Activated CD4-positive, alpha-beta T cell treated with anti-CD3 and anti-CD28 coated beads, Interleukin-2, amount 10 ng/mL, durations not matched to agents 7 days and 5 days (primary cell): ENCODE data around the gene LYRM1. TPM values are rescaled to one million over a fixed set of nuclear protein-coding genes. Genes with fewer than 3 reads are reported as not detected.

ENCODE experiments used
- CTCF ChIA-PET: fragments of 350-600 bp; sonication (Branson Sonifier 250); formaldehyde crosslinking; loops from one replicate; lab custom pipeline; 2021; ENCODE audit warnings: antibody characterized with exemption; lab: Charles Lee
- POLR2A ChIA-PET: fragments of 350-600 bp; sonication (Branson Sonifier 250); formaldehyde crosslinking; loops from one replicate; lab custom pipeline; 2021; ENCODE audit warnings: antibody characterized with exemption; lab: Charles Lee
- DNase-seq: peaks from one replicate; pipeline ENCODE4 v3.0.0-alpha.2; 2020
- H3K27ac Mint-ChIP-seq: one replicate; pipeline ENCODE4 v1.8.0; 2021; ENCODE audit warnings: mild to moderate bottlenecking, moderate library complexity, mixed read lengths
- H3K27me3 Mint-ChIP-seq: one replicate; pipeline ENCODE4 v1.8.0; 2021; ENCODE audit warnings: mixed read lengths
- H3K36me3 Mint-ChIP-seq: one replicate; pipeline ENCODE4 v1.8.0; 2021; ENCODE audit warnings: low read depth, mixed read lengths
- H3K4me1 Mint-ChIP-seq: one replicate; pipeline ENCODE4 v1.8.0; 2021; ENCODE audit warnings: mixed read lengths
- H3K4me3 Mint-ChIP-seq: one replicate; pipeline ENCODE4 v1.8.0; 2021; ENCODE audit warnings: mild to moderate bottlenecking, moderate library complexity, mixed read lengths
- H3K9me3 Mint-ChIP-seq: one replicate; pipeline ENCODE4 v1.8.0; 2021; ENCODE audit warnings: mixed read lengths
- total RNA-seq, 2 experiments: library from RNA; stranded (reverse); gene quantifications; one replicate each; pipeline ENCODE4 v1.2.3, GENCODE V29; 2021

The LYRM1 gene
- total RNA-seq, 2 experiments from 2014 or later: 21.7 to 26.7 TPM

GRCh38 chr16:20875355-20875650 lies 25.3 kb upstream of the LYRM1 start:
- Mint-ChIP-seq H3K9me3 (peaks cover 2% of the 10 kb centered on the region), H3K4me1 (peaks cover 77% of the 10 kb centered on the region), H3K4me3 (peak overlapping the region; percentile 11), H3K27me3 (no peaks in the 10 kb centered on the region), H3K27ac (peak overlapping the region; percentile 95), H3K36me3 (peaks cover 28% of the 10 kb centered on the region)
- ChIA-PET POLR2A (interaction anchor here (0.7 to 1.4 kb wide), 3 partner anchors 13 to 280 kb away, joined by 3 to 7 read pairs (median 4); no protein-coding TSS in a partner anchor), CTCF (interaction anchor here (0.7 to 2.2 kb wide), 7 partner anchors 10 to 1105 kb away, joined by 3 to 10 read pairs (median 4); no protein-coding TSS in a partner anchor)
- no peak for DNase-seq

- H3K4me1 Mint-ChIP-seq: peaks cover 60% of the 10 kb centered on the region
- peaks cover 2% of the 10 kb centered on the region for H3K9me3 Mint-ChIP-seq
- DNase-seq: no peak
- H3K27me3 Mint-ChIP-seq: no peaks in the 10 kb centered on the region
- H3K4me3 Mint-ChIP-seq: no peak overlapping the region
- peaks cover 25% of the 10 kb centered on the region for H3K36me3 Mint-ChIP-seq
- POLR2A ChIA-PET: no interaction called here
- CTCF ChIA-PET: interaction anchor here (0.6 to 1.2 kb wide), 3 partner anchors 13 to 117 kb away, joined by 3 read pairs; no protein-coding TSS in a partner anchor
- peak overlapping the region; percentile 3 for H3K27ac Mint-ChIP-seq
Observed at GRCh38 chr16:20878682-20879147, 21.9 kb upstream of the LYRM1 start.

- DNase-seq: no peak
- peaks cover 29% of the 10 kb centered on the region for H3K36me3 Mint-ChIP-seq
- no peaks in the 10 kb centered on the region for H3K27me3 Mint-ChIP-seq
- H3K4me1 Mint-ChIP-seq: peaks cover 59% of the 10 kb centered on the region
- H3K9me3 Mint-ChIP-seq: peaks cover 2% of the 10 kb centered on the region
- H3K27ac Mint-ChIP-seq: peak overlapping the region; percentile 3
- ChIA-PET CTCF (interaction anchor here (0.5 to 1.2 kb wide), 4 partner anchors 10 to 117 kb away, joined by 3 to 5 read pairs (median 3); no protein-coding TSS in a partner anchor), POLR2A (no interaction called here)
- H3K4me3 Mint-ChIP-seq: no peak overlapping the region
Observed at GRCh38 chr16:20879175-20880040, 21.2 kb upstream of the LYRM1 start.

GRCh38 chr16:20880867-20881502 lies 19.6 kb upstream of the LYRM1 start:
- peaks cover 2% of the 10 kb centered on the region for H3K9me3 Mint-ChIP-seq
- no peak overlapping the region for H3K4me3 Mint-ChIP-seq
- no peak for DNase-seq
- H3K27me3 Mint-ChIP-seq: no peaks in the 10 kb centered on the region
- CTCF ChIA-PET: interaction anchor here (0.6 to 1.1 kb wide), 3 partner anchors 9 to 1358 kb away, joined by 3 to 4 read pairs (median 3); no protein-coding TSS in a partner anchor
- POLR2A ChIA-PET: no interaction called here
- H3K36me3 Mint-ChIP-seq: peaks cover 34% of the 10 kb centered on the region
- no peak overlapping the region for H3K27ac Mint-ChIP-seq
- peaks cover 56% of the 10 kb centered on the region for H3K4me1 Mint-ChIP-seq

GRCh38 chr16:20881503-20881878 lies 19.1 kb upstream of the LYRM1 start:
- POLR2A ChIA-PET: no interaction called here
- no peak for DNase-seq
- H3K27me3 Mint-ChIP-seq: no peaks in the 10 kb centered on the region
- peaks cover 33% of the 10 kb centered on the region for H3K36me3 Mint-ChIP-seq
- CTCF ChIA-PET: interaction anchor here (0.6 to 1.1 kb wide), 3 partner anchors 9 to 1357 kb away, joined by 3 to 4 read pairs (median 3); no protein-coding TSS in a partner anchor
- H3K9me3 Mint-ChIP-seq: peaks cover 2% of the 10 kb centered on the region
- peaks cover 51% of the 10 kb centered on the region for H3K4me1 Mint-ChIP-seq
- no peak overlapping the region for H3K4me3 Mint-ChIP-seq
- H3K27ac Mint-ChIP-seq: no peak overlapping the region

- ChIA-PET CTCF (interaction anchor here (0.9 to 1.3 kb wide), 3 partner anchors 11 to 71 kb away, joined by 3 read pairs; no protein-coding TSS in a partner anchor), POLR2A (no interaction called here)
- Mint-ChIP-seq H3K27ac (no peak overlapping the region), H3K4me1 (peaks cover 38% of the 10 kb centered on the region), H3K9me3 (no peaks in the 10 kb centered on the region), H3K4me3 (no peak overlapping the region), H3K36me3 (peaks cover 35% of the 10 kb centered on the region), H3K27me3 (no peaks in the 10 kb centered on the region)
- no peak for DNase-seq
Observed at GRCh38 chr16:20883554-20884239, 16.9 kb upstream of the LYRM1 start.

- Mint-ChIP-seq H3K36me3 (peaks cover 33% of the 10 kb centered on the region), H3K4me3 (no peak overlapping the region)
- CTCF ChIA-PET: interaction anchor here (0.9 to 1.3 kb wide), 3 partner anchors 10 to 71 kb away, joined by 3 read pairs; no protein-coding TSS in a partner anchor
Observed at GRCh38 chr16:20884240-20884556, 16.4 kb upstream of the LYRM1 start.

GRCh38 chr16:20886320-20886719 lies 14.3 kb upstream of the LYRM1 start:
- POLR2A ChIA-PET: no interaction called here
- Mint-ChIP-seq H3K4me3 (no peak overlapping the region), H3K36me3 (peaks cover 40% of the 10 kb centered on the region)

More at GRCh38 chr16:20884240-20884556, 16.4 kb upstream of the LYRM1 start:
- DNase-seq: no peak
- Mint-ChIP-seq H3K4me1 (peaks cover 34% of the 10 kb centered on the region), H3K27me3 (no peaks in the 10 kb centered on the region), H3K27ac (no peak overlapping the region), H3K9me3 (no peaks in the 10 kb centered on the region)
- POLR2A ChIA-PET: no interaction called here

GRCh38 chr16:20887207-20887606 lies 13.4 kb upstream of the LYRM1 start:
- peaks cover 40% of the 10 kb centered on the region for H3K36me3 Mint-ChIP-seq
- H3K27ac Mint-ChIP-seq: no peak overlapping the region
- H3K4me3 Mint-ChIP-seq: no peak overlapping the region
- DNase-seq: no peak
- no peaks in the 10 kb centered on the region for H3K9me3 Mint-ChIP-seq
- no peaks in the 10 kb centered on the region for H3K27me3 Mint-ChIP-seq
- ChIA-PET CTCF (no interaction called here), POLR2A (no interaction called here)
- peaks cover 23% of the 10 kb centered on the region for H3K4me1 Mint-ChIP-seq

More at GRCh38 chr16:20886320-20886719, 14.3 kb upstream of the LYRM1 start:
- no peak for DNase-seq
- Mint-ChIP-seq H3K4me1 (peaks cover 23% of the 10 kb centered on the region), H3K27me3 (no peaks in the 10 kb centered on the region), H3K27ac (no peak overlapping the region), H3K9me3 (no peaks in the 10 kb centered on the region)
- CTCF ChIA-PET: no interaction called here

- H3K27me3 Mint-ChIP-seq: no peaks in the 10 kb centered on the region
- H3K27ac Mint-ChIP-seq: no peak overlapping the region
- H3K4me1 Mint-ChIP-seq: peaks cover 10% of the 10 kb centered on the region
- ChIA-PET POLR2A (interaction anchor here (1.6 kb wide), 1 partner anchor 10 kb away, joined by 3 read pairs; the partner anchor contains the start of gene DCUN1D3), CTCF (interaction anchor here (0.6 to 1.5 kb wide), 7 partner anchors 9 to 146 kb away, joined by 3 to 5 read pairs (median 3); no protein-coding TSS in a partner anchor)
- H3K9me3 Mint-ChIP-seq: no peaks in the 10 kb centered on the region
- H3K4me3 Mint-ChIP-seq: no peak overlapping the region
- no peak for DNase-seq
- peaks cover 39% of the 10 kb centered on the region for H3K36me3 Mint-ChIP-seq
Observed at GRCh38 chr16:20889625-20890275, 10.8 kb upstream of the LYRM1 start.

GRCh38 chr16:20894388-20894787 lies 6.2 kb upstream of the LYRM1 start:
- Mint-ChIP-seq H3K4me1 (peaks cover 32% of the 10 kb centered on the region), H3K36me3 (peaks cover 28% of the 10 kb centered on the region)
- POLR2A ChIA-PET: no interaction called here

More at GRCh38 chr16:20894388-20894787, 6.2 kb upstream of the LYRM1 start:
- Mint-ChIP-seq H3K27ac (no peak overlapping the region), H3K4me3 (no peak overlapping the region), H3K9me3 (no peaks in the 10 kb centered on the region), H3K27me3 (no peaks in the 10 kb centered on the region)
- CTCF ChIA-PET: interaction anchor here (1.2 to 2.0 kb wide), 2 partner anchors 11 to 19 kb away, joined by 3 to 5 read pairs; no protein-coding TSS in a partner anchor
- DNase-seq: no peak
